Endothelial cell of umbilical vein (primary cell): ENCODE data around the gene CYTIP.

Source experiments
- EZH2 ChIP-seq: IDR thresholded peaks from 2 replicates; pipeline ENCODE4 v1.6.1; 2012; ENCODE audit warnings: borderline replicate concordance, low read depth, mild to moderate bottlenecking, moderate library complexity, low read length, inconsistent platforms; ENCODE audit not compliant: severe bottlenecking
- FOS ChIP-seq: IDR thresholded peaks from 2 replicates; pipeline ENCODE4 v1.6.1; 2011; ENCODE audit warnings: mild to moderate bottlenecking, low read length, moderate library complexity, borderline replicate concordance; ENCODE audit not compliant: insufficient read depth
- JUN ChIP-seq: IDR thresholded peaks from 2 replicates; pipeline ENCODE4 v1.6.1; 2011; ENCODE audit warnings: borderline replicate concordance, low read depth; ENCODE audit not compliant: insufficient read length, insufficient read depth
- POLR2A ChIP-seq: IDR thresholded peaks from 2 replicates; pipeline ENCODE4 v1.6.1; 2012; ENCODE audit warnings: low read depth, mild to moderate bottlenecking, control low read depth, low read length
- POLR2AphosphoS5 ChIP-seq: IDR thresholded peaks from 2 replicates; pipeline ENCODE4 v1.6.1; 2012; ENCODE audit warnings: low read depth, mild to moderate bottlenecking, control low read depth, low read length, moderate library complexity; ENCODE audit not compliant: insufficient read depth
- TF ChIP-seq, protein P1 (sequence below), 2 donors: IDR thresholded peaks; 1 replicate in 1 of 2; 2 replicates in 1 of 2; pipeline ENCODE4 v1.5.1; 2011; ENCODE audit warnings: low read length in 2 of 2, mild to moderate bottlenecking in 2 of 2, moderate library complexity in 2 of 2, control low read depth in 1 of 2, inconsistent platforms in 1 of 2, low read depth in 1 of 2; ENCODE audit not compliant: insufficient read depth in 1 of 2; ENCODE audit errors: extremely low read depth in 1 of 2
- TF ChIP-seq, protein P2 (sequence below): IDR thresholded peaks from 2 replicates; pipeline ENCODE4 v1.6.1; 2011; ENCODE audit not compliant: insufficient read depth, insufficient read length

DNA sequence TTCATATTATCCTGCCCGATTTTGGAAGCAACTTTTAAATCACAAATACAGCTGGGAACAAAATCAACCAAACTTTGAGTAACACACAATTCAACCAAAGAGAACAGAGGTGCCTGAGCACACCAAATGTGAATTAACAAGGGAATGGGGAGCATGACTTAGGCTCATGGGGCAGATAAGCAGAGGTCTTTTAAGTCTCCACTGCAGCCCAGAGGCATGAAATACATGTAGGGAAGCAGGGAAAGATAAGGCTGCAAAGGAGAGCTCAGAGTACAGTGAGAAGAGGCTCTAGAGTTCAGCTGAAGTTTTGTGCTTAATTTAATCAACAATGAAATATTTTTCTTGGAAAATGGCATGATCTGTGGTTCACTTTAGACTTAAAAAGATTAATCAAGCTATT lies 49.0 kb downstream of the CYTIP start:
- TF ChIP-seq, protein P1, sequence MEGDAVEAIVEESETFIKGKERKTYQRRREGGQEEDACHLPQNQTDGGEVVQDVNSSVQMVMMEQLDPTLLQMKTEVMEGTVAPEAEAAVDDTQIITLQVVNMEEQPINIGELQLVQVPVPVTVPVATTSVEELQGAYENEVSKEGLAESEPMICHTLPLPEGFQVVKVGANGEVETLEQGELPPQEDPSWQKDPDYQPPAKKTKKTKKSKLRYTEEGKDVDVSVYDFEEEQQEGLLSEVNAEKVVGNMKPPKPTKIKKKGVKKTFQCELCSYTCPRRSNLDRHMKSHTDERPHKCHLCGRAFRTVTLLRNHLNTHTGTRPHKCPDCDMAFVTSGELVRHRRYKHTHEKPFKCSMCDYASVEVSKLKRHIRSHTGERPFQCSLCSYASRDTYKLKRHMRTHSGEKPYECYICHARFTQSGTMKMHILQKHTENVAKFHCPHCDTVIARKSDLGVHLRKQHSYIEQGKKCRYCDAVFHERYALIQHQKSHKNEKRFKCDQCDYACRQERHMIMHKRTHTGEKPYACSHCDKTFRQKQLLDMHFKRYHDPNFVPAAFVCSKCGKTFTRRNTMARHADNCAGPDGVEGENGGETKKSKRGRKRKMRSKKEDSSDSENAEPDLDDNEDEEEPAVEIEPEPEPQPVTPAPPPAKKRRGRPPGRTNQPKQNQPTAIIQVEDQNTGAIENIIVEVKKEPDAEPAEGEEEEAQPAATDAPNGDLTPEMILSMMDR (IDR thresholded peaks at IDR 0.05; ENCODE audit: extremely low read depth in 1 of 2, insufficient read depth in 1 of 2, low read depth in 1 of 2, low read length in 2 of 2) = no peak
- TF ChIP-seq POLR2AphosphoS5 (no peak), POLR2A (no peak), JUN (no peak), EZH2 (no peak), FOS (no peak)
- TF ChIP-seq, protein P2, sequence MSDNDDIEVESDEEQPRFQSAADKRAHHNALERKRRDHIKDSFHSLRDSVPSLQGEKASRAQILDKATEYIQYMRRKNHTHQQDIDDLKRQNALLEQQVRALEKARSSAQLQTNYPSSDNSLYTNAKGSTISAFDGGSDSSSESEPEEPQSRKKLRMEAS = no peak
